SW480 (cell line): ENCODE data around the gene HAO1.

Experiments
- DNase-seq: peaks from one replicate; pipeline ENCODE4 v3.0.0-alpha.2; 2016; ENCODE audit warnings: low spot score

Gene HAO1

DNA sequence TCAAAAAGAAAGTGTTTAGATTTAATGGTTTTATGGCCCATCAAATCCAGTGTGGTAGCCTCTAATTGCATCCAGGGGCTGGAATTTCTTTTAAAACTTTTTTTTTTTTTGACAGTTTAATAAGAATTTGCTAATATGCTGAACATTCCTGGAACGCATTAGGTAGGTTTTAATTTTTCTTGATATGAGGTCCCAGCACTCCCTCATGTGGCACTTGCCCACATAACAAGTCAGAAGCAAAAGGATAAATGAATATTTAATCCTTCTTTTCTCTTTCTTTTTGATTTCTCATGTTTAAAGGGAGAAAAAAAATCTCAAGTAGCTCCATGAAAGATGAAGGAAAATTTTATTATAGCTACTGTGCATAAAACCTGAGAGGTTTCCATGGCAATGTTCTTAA is 13.5 kb downstream of the HAO1 start:
- DNase-seq: peak; percentile 39

DNA sequence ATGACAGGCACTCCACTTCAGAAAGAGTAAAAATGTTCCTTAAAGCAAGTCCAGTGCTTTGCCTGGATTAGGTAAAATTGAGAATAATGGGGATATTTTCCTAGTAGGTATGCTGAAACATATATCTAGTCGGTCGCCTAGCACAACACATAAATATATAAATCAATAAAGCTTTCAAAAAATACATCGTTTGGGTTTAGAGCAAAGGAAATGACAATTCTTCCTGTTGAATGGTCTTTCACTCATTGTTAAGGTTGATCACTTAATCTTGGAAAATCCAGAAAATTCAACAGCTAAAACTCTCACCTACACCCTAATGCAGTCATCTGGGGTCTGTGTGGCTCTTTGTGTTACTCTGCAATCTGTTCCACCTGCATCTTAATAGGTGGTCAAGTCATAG is 13.9 kb downstream of the HAO1 start:
- no peak for DNase-seq

DNA sequence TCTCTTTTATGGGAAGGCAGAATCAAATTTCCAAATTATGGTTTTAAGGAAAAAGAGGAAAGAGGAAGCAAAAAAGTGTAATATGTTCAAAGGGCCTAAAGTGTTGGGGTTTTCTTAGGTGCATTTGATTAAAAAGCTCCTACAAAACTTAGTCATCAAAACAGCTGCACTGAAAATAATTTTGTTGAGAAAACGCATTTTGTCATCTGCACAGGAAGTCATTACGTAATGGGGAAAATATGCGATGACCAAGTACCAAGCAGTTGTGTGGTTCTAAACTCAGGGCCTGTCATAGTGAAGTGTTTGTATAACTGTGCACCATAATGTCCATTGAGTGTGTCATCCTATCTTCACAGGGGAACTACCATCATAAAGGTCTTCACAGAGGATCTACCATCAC is 15.6 kb downstream of the HAO1 start:
- no peak for DNase-seq

DNA sequence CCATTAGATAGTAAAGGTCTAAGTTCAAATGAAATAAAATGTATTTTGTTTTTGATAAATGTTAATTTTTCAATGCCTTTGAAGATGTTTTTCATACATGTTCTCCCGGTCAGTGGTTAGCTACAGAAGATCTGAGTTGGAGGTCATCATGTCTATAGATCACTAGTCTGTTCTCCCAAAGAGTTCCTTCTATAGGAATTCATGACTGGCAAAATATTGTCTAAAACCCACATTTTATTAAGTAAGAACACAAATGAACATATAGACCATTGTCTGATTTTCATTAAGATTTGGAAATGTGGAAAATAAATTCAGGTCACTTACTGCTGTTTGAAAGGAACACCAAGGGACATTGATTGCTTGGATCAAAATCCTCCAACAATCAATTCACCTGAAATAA is 23.6 kb downstream of the HAO1 start:
- no peak for DNase-seq

DNA sequence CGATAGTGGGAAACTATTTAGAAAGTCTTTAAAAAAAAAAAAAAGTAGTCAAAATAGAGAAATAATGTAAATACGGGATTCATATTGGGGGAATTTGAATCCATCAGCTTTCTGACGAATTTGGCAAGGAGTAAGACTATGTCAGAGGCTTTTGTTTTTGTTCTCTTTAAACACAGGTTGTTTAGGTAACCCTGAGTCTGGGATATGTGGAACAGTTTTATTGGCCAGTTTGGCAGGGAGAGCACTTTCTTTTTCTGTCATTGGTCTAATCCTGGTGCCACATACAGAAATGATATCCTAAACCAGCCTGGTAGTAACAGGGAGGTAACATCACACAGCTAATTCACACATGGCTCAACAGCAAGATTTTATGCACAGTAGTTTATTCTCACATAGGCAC is 27.7 kb downstream of the HAO1 start:
- no peak for DNase-seq

DNA sequence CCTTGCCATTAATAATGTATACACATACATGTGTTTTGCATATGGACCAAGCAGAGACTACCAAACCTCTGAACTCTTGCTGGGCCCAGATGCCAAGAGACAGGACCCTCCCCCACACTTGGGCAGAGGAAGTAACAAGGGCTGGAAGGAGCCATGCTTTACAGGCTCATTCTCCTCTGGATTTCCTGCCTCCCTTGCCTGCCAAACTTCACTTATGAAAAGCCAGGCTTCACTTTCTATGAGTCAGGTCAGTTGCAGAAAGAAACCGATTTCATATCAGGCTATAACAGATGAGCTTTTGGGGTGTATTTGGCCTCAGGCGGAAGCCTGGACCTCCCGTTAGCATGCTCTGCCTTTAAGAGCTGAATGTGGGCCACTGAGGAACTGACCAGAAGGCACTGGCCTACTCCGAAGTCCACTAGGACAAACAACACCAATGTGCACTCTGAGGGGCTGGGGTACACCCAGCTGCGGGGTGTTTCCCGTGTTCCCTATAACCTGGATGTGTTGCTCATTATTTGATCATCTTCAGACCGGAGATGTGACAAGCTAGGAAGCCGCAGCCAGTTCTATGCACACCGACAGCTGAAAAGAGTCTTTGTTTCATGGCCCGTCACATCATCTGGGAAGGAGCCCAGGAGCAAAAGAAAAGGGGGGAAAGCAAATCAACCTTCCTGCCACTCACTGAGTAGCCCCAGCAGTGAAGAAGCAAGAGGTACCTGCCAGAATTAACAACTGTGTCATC is 28.5 kb downstream of the HAO1 start:
- DNase-seq: no peak

DNA sequence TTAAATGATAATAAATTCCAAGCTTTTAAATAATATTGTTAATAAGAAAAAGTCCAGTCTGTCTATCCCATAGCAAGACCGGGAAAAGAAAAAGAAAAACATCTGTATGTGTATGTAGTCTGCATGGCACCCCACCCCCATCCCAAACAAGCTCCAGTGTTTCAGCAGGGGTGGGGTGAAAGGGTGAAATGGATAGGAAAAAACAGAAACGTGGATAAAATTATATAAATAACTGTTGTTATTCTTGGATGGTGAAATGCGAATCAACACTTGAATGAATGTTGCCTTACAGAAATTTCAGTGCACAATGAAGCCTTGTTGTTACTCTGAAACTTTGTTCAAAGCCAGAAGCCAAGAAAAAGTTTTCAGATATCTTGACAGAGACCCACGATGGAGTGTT is 31.4 kb downstream of the HAO1 start:
- DNase-seq: no peak

DNA sequence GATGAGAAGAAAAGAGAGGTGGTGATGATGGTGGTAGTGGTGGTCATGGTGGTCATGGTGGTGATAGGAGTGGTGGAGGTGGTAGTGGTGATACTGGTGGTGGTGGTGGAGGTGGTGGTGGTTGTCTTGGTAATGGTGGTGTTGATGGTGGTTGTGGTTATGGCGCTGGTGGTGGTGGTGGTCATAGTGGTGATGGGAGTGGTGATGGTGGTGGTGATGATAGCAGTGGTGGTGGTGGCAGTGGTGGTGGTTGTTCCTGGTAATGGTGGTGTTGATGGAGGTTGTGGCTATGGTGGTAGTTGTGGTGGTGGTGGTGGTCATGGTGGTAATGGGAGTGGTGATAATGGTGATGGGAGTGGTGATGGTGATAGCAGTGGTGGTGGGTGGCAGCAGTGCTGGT is 36.8 kb downstream of the HAO1 start:
- DNase-seq: no peak

DNA sequence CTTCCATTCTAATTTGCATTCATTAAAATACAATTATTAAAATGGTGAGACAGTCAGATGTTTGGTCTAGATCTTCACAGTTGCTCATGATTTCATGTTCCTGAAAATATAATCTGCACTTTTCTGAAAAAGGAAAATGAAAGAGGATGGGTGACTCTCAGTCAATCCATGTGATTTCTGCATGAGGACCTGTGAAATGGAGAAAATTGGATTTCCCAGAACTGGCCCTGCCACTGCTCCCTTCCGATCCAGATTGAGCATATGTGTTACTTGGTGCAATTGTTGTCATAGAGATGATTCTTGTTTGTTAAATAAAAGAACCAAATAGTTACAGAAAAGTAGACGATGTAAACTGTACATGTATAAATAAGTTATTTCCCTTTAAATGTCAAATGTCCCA is 37.4 kb downstream of the HAO1 start:
- no peak for DNase-seq

DNA sequence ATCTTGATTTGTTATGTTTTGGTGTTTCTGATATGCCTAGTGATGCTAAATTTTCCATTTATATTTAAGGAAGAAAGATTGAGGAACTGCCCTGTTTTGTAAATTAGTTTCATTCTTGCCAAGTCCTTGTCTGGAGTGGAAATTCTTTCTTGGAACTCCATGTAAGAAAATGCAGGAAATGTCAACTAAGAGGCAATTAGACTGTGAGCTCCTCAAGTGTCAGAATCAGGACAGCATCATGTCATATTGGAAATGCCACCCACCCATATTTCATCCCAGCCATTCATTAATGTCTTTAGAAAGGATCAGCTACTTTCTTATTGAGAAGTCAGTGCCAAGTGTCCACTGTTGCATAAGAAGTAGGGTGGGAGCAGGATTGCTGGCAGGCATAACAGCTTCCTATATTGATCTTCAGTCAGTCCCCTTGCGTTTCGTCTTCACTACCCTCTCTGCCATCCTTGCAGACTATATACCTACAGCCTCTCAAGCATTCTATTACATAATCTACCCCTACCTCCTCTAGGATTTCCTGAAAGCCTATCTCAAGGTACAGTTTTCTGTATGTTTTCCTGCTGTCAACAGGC is 42.4 kb downstream of the HAO1 start:
- DNase-seq: no peak

DNA sequence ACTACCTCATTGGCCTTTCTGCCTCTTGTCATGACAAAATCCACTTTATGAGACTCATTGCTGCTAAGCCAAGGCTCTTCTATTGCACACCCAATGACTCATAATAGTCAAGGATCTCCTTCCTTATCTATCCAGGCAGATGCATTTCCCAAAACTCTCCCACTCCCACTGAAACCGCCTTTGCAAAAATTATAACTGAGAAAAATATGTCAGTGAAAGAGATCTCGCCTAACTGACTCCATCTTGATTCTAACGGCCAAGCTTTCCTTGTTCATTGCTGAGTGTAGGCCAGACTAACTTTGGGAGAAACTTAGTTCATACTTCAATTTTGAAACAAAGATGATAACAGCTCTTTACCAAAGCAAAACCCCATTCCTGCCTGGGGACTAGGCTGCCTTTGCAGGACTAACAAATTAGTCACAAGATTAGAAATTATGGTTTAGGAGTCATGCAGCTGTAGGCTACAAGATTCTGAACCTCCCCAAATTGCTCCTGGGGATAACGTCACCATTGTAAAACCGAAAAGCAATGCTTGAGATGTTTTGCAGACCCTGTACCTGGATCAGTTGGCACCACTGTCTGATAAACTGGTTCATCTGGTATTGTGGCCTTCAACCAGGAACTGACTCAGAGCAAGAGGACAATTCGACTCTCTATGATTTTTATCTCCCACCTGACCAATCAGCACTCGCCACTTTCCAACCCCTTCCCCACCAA is 47.1 kb downstream of the HAO1 start:
- DNase-seq: no peak

DNA sequence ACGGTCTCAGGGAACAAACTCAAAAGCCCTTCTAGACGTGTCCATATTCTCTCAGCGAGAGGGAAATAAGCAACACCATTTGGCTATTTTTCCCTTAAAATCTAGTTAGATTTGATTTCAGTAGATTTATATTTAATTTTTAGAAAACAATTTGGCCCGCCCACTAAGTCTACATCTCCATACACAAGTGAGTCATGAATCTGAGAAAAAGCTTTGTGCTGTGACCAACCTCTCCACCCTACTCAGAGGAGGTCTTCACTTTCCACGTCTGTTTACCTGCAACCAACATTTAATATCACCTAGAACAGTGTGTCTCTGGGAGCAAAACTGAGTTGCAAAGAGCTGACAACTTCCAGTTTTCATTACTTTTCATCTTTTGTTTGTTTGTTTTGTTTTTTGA is 48.6 kb downstream of the HAO1 start:
- DNase-seq: no peak

DNA sequence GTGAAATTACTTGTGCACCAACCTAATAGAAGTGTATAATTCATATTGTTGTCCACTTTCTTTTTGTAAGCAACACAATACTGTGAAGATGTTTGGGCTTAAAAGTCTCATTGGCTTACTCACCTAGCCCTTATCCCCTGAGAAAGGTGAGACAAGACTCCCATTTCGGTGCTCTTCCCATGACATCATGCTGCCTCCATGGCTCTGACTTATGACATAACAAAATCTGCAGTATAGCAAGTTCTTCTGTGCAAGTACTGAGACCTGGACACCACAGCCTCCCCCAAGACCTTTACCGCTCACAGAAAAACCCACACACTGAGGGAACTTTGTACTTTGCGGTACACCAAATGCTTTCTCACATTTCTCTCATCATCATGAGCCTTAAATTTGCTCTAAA is 50.5 kb downstream of the HAO1 start:
- no peak for DNase-seq

DNA sequence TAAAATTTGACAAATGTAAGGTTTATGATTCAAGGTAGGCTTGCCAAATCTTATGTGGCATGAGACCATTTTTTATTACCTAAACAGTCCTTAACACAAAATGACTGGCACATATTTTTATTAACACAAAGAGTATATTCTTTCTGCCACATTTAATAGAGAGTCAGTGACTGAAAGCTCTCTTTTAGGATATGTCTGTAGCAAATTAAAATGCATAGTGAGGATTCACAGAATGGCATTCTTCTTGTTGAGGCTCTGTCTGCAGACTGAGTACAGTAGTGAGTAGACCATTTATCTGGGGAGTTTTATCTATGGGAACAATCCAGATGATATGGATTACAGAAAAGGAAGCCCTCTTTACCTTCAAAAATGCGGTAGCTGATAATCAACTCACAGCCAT is 56.5 kb downstream of the HAO1 start:
- DNase-seq: no peak

DNA sequence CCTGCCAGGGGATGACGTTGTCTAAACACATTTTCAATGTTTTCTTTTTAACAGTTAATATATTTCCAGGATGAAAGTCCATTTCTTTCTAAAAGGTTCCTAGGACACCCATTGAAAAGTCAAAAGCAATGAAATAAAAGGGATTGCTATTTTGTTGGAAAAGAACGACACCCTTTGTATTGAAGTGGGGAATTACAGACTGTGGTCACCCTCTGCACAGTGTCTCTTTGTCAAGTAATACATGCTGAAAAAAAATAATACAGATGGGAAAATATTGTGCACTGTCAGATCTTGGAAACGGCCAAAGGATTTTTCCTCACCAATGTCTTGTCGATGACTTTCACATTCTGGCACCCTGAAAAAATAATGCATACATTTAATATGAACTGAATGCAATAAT is 56.9 kb downstream of the HAO1 start:
- no peak for DNase-seq

DNA sequence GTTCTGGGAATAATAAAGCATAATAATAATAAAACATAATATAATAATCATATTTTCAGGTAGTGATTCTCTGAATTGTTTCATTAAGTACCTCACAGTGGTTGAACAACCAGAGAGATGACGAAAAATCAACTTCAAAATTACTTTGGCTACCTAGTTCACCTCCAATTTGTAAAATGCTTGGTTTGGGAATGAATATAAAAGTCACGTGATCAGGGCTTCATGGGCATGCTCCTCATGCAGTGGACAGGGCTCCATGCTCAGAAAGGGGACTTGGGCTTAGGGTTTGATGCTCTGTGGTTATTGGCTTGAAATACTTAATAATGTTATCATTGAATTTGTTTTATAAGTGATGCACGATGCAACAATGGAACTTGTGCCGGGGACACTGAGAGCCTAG is 58.2 kb downstream of the HAO1 start:
- DNase-seq: no peak

DNA sequence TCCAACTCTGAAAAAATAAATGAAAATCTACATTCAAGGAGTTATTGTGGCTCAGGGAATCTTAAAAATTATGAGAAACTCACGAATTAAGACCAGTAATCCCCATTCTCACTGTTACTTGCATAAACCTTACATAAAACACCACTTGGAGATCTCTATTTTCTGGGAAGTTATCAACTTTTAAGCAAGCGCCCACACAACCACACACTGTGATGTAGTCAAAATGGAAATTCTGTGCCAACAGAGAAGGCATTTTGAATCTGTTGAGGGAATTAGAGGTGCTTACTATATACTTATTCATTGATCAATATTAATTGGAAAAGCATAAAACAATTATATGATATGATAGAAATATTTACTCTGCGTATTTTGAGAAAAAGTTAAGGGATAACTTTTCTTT is 58.7 kb downstream of the HAO1 start:
- DNase-seq: no peak

DNA sequence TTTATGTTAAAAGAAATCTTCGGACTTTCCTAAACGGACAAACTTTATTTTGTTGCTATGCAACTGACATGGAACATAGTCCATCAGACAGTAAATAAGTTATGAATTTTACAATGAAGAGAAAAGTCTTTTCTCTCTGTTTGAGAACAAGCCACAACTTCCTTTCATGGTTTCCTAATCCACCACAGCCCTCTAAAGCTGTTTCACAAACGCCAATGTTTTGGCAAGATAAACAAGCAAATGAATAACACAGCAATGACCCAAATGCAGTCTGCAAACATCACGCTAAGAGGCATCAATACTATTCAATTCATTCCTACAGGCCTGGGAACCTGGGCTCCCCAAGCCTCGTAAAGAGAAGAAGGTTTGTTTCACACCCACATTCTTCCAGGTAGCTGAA is 60.4 kb downstream of the HAO1 start:
- DNase-seq: no peak

DNA sequence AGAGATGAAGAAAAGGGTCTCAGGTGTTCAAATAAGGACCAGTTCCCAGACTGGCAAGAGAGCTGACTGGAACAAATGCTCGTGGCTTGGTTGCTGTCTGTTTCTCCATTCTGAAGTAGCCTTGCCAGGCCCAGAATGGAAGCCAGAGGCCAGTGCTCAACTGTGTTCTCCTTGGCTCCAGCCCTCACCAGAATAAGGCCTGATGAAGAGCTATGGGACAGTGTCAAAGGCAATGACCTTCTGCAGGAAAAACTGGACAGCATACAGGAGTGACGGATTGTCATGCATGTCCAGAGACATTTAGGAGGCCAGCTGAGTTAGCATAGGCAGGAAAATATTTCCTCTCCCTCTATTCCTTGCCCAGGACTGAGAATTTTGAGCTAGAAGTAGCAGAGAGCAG is 72.2 kb downstream of the HAO1 start:
- no peak for DNase-seq

DNA sequence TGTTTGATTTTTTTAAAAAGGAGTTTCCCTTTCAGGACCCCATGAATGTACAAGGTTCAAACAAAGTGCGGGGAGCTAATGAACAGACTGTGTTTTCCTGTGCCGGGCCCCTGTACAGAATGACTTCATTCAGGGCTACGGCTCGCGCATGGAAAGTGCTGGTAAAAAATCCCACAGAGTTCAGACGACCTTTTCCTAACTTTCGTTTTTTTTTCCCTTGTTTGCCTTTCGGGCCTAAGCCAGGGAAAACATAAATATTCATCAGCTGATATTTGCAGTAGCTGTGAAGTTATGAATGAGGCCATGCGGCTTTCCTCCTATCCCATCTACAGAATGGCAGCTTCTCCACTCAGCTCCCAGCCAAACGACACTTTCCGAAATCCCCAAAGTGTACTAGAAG is 74.0 kb downstream of the HAO1 start:
- no peak for DNase-seq

DNA sequence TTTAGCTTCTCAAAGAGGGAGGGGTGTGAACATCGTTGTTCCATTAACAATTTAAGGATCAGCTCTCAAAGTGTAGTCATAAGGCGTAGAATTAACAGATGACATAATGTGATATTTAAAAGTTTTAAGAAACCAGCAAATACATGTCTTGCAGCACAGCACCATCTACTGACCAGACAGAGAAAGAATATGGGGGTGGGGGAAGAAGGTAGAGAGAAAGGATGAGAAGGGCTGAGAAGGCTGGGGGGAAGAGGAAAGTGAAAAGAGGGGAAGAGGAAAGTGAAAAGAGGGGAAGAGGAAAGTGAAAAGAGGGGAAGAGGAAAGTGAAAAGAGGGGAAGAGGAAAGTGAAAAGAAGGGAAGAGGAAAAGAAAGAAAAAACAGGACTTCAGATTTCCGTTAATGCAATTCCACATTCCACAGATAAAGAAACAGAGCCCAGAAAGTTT is 80.9 kb downstream of the HAO1 start:
- peak; percentile 61 for DNase-seq

DNA sequence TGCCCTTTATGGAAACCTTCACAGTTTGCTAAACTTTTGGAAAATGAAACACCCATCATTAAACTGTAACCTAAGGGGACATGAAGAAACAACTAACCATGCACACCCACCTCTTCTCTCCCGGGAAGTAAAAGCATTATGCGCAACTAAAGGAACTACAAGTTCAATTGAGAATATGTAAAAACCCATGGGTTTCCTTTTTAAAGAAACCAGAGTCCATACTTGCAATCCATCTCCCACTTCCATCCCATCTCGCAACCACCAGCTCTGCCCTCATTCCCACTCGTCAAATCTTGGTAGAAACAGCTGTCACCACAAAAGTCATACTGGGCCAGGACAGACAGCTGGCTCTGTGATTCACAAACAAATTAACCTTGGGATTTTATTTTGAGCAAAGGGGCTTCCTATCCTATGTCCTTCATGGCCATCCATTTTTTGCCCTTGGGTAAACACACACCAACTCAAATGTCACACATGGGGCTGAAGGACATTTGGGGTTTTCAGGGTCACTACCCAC is 81.5 kb downstream of the HAO1 start:
- DNase-seq: no peak

DNA sequence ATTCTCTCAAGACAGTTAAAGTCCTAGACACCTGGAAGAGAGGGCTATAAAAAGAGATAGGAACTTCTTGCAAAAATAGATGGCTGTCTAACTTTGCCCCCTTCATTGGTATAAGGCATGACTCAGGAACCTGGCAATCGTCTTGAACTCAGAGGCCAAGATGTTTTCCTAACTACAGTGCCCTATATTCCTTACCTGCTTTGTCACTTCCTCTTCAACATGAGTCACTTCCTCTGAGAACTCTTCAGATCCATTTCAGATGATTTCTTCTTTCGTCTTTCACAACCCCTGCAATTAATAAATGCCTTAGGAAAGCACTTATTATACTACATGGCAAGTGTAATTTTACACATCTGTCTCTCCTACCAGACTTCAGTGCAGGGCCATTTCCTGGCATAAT is 83.5 kb downstream of the HAO1 start:
- no peak for DNase-seq
